IMR-90 (cell line): ENCODE data around the gene SYNE3. TPM values are rescaled to one million over a fixed set of nuclear protein-coding genes. Genes with fewer than 3 reads are reported as not detected.

ENCODE experiments used
- ATAC-seq: fragments of 200-7000 bp; cut with Tn5 transposase; 2 replicates; pipeline ENCODE4 v1.9.1; 2020; ENCODE audit warnings: low read depth, mild to moderate bottlenecking, moderate library complexity
- BruUV-seq: library from RNA; stranded (reverse); fragments of 400-500 nt; replicated peaks from 2 replicates; lab custom pipeline; 2021; lab: Mats Ljungman, UMichigan
- CTCF ChIA-PET: fragments of 300-600 bp; formaldehyde crosslinking; extraction: SDS; loops from one replicate; lab custom pipeline; 2021; ENCODE audit warnings: antibody characterized with exemption; lab: Yijun Ruan, JAX
- POLR2A ChIA-PET: fragments of 300-600 bp; sonication (Branson Sonifier 250); formaldehyde crosslinking; loops from one replicate; lab custom pipeline; 2022; ENCODE audit warnings: antibody characterized with exemption; ENCODE audit not compliant: unreplicated experiment; lab: Charles Lee
- DNase-seq: peaks from one replicate; pipeline ENCODE4 v3.0.0; 2013
- H2AFZ ChIP-seq: replicated peaks from 2 replicates; pipeline ENCODE3; 2013; ENCODE audit warnings: low read length, mild to moderate bottlenecking; ENCODE audit not compliant: poor library complexity
- H2AK5ac ChIP-seq: 2 replicates; pipeline ENCODE4 v1.6.1; 2013; ENCODE audit warnings: low read depth, low read length, inconsistent platforms
- H2AK9ac ChIP-seq: replicated peaks from 2 replicates; pipeline ENCODE3; 2013; ENCODE audit warnings: mild to moderate bottlenecking, low read depth, low read length, moderate library complexity; ENCODE audit not compliant: poor library complexity
- H2BK120ac ChIP-seq: 2 replicates; pipeline ENCODE4 v1.6.1; 2013; ENCODE audit warnings: low read depth, low read length, inconsistent platforms
- H2BK15ac ChIP-seq: 3 replicates; pipeline ENCODE4 v1.6.1; 2013; ENCODE audit warnings: low read depth, low read length, inconsistent platforms
- H2BK20ac ChIP-seq: 2 replicates; pipeline ENCODE4 v1.6.1; 2013; ENCODE audit warnings: low read depth, mild to moderate bottlenecking, inconsistent platforms, low read length, moderate library complexity
- H2BK5ac ChIP-seq: 2 replicates; pipeline ENCODE4 v1.6.1; 2013; ENCODE audit warnings: mild to moderate bottlenecking, low read depth, low read length, inconsistent platforms; ENCODE audit not compliant: poor library complexity, severe bottlenecking
- H3K14ac ChIP-seq: replicated peaks from 2 replicates; pipeline ENCODE4 v1.6.1; 2013; ENCODE audit warnings: low read depth, low read length, inconsistent platforms
- H3K18ac ChIP-seq: 2 replicates; pipeline ENCODE4 v1.6.1; 2013; ENCODE audit warnings: low read depth, low read length, control low read depth
- H3K23ac ChIP-seq: 2 replicates; pipeline ENCODE4 v1.6.1; 2013; ENCODE audit warnings: low read depth, low read length, inconsistent platforms
- H3K27ac ChIP-seq: 2 replicates; pipeline ENCODE4 v1.5.1; 2013; ENCODE audit warnings: mild to moderate bottlenecking, control low read depth, low read length; ENCODE audit not compliant: insufficient read depth
- H3K27me3 ChIP-seq: 2 replicates; pipeline ENCODE4 v1.6.1; 2013; ENCODE audit warnings: low read length; ENCODE audit not compliant: control insufficient read depth, insufficient read depth
- H3K36me3 ChIP-seq: 2 replicates; pipeline ENCODE4 v1.6.1; 2013; ENCODE audit warnings: low read length, mixed read lengths; ENCODE audit not compliant: control insufficient read depth, insufficient read depth
- H3K4ac ChIP-seq: 2 replicates; pipeline ENCODE4 v1.6.1; 2013; ENCODE audit warnings: low read depth, low read length, inconsistent platforms
- H3K4me1 ChIP-seq: 2 replicates; pipeline ENCODE4 v1.6.1; 2013; ENCODE audit warnings: low read length, mixed read lengths; ENCODE audit not compliant: control insufficient read depth, insufficient read depth
- H3K4me2 ChIP-seq: 2 replicates; pipeline ENCODE4 v1.6.1; 2013; ENCODE audit warnings: low read depth, mild to moderate bottlenecking, control low read depth, low read length, moderate library complexity
- H3K4me3 ChIP-seq: 2 replicates; pipeline ENCODE4 v1.5.1; 2013; ENCODE audit warnings: low read depth, mild to moderate bottlenecking, control low read depth, low read length, moderate library complexity; ENCODE audit not compliant: insufficient read depth
- H3K56ac ChIP-seq: 2 replicates; pipeline ENCODE4 v1.6.1; 2013; ENCODE audit warnings: low read length, inconsistent platforms; ENCODE audit not compliant: insufficient read depth; ENCODE audit errors: extremely low read depth
- H3K79me1 ChIP-seq, 2 experiments: 2 replicates each; pipeline ENCODE4 v1.6.1; 2013; ENCODE audit warnings: low read length in 2 of 2, inconsistent platforms in 1 of 2, low read depth in 1 of 2
- H3K9ac ChIP-seq: 2 replicates; pipeline ENCODE4 v1.6.1; 2013; ENCODE audit warnings: low read depth, low read length, control low read depth
- H3K9me1 ChIP-seq: 2 replicates; pipeline ENCODE4 v1.6.1; 2013; ENCODE audit warnings: low read length, inconsistent platforms; ENCODE audit not compliant: insufficient read depth
- H3K9me3 ChIP-seq: 2 replicates; pipeline ENCODE4 v1.6.1; 2013; ENCODE audit warnings: low read length; ENCODE audit not compliant: control insufficient read depth, insufficient read depth
- H4K20me1 ChIP-seq: 2 replicates; pipeline ENCODE4 v1.6.1; 2013; ENCODE audit warnings: low read length, inconsistent platforms; ENCODE audit not compliant: insufficient read depth
- H4K5ac ChIP-seq: 2 replicates; pipeline ENCODE4 v1.6.1; 2013; ENCODE audit warnings: mild to moderate bottlenecking, low read depth, low read length, control low read depth
- H4K8ac ChIP-seq, 2 experiments: 2 replicates each; pipeline ENCODE4 v1.6.1; 2013; ENCODE audit warnings: low read depth in 2 of 2, low read length in 2 of 2, control low read depth in 1 of 2, inconsistent platforms in 1 of 2
- H4K91ac ChIP-seq: 2 replicates; pipeline ENCODE4 v1.6.1; 2013; ENCODE audit warnings: low read depth, low read length, inconsistent platforms; ENCODE audit not compliant: insufficient read depth
- CEBPB ChIP-seq: IDR thresholded peaks from 2 replicates; pipeline ENCODE4 v1.6.1; 2012; ENCODE audit warnings: low read depth, low read length, improper control_type of control experiment
- ELK1 ChIP-seq: fragments of 150-350 bp; IDR thresholded peaks from 2 replicates; pipeline ENCODE4 v1.6.1; 2016; ENCODE audit warnings: low read depth, mild to moderate bottlenecking, low read length, moderate library complexity, borderline replicate concordance
- WGBS, 2 experiments: methylation state at CpG; one replicate each; pipeline versions ENCODE4 v1.1.5 to v1.1.7; 2013; ENCODE audit warnings: missing lambda C conversion rate in 2 of 2; ENCODE audit not compliant: insufficient read length in 1 of 2; ENCODE audit errors: extremely low coverage in 2 of 2; 5-methylcytosine and 5-hydroxymethylcytosine counted together
- dilution Hi-C: fragments of 300-500 bp; cut with HindIII; formaldehyde crosslinking; loops from one replicate; pipeline ENCODE4 v1.14.3; 2018; ENCODE audit warnings: low sequenced_read_pairs; ENCODE audit not compliant: unreplicated experiment
- in situ Hi-C: fragments of 300-500 bp; cut with MboI; formaldehyde crosslinking; loops from 3 replicates; pipeline ENCODE4 v1.14.3; 2019; ENCODE audit warnings: low sequenced_read_pairs, inconsistent platforms, mixed read lengths
- intact Hi-C: fragments of 100-400 bp; cut with micrococcal nuclease; formaldehyde crosslinking; loops from 2 replicates; pipeline ENCODE4 v1.10.0; 2022
- polyA plus RNA-seq, 3 experiments: library from polyadenylated mRNA; depleted of rRNA; stranded (reverse); fragments of >200 nt; gene quantifications; 2 replicates each; pipeline ENCODE4 v1.2.3, GENCODE V29; 2012; ENCODE audit warnings: low replicate concordance in 1 of 3
- total RNA-seq: library from RNA; depleted of rRNA; stranded (reverse); fragments of >200 nt; gene quantifications from 2 replicates; pipeline ENCODE4 v1.2.3, GENCODE V29; 2012

Gene SYNE3
- total and polyA plus RNA-seq, 2 of the 4 experiments (the other 2 are of a cell fraction) = 2.9 to 5.0 TPM

- peak; percentile 71 for DNase-seq
- peaks cover 39% of the 10 kb centered on the region for H3K4me1 ChIP-seq
Observed at GRCh38 chr14:95524706-95525512, 8.5 kb upstream of the SYNE3 start.

More at GRCh38 chr14:95524706-95525512, 8.5 kb upstream of the SYNE3 start:
- peak overlapping the region; percentile 91 for H2BK20ac ChIP-seq
- intact Hi-C loops = loop anchor here (5.0 kb wide), 1 partner anchor 63 kb away; no protein-coding TSS in a partner anchor
- H2BK5ac ChIP-seq = peak overlapping the region; percentile 94
- H4K20me1 ChIP-seq = no peaks in the 10 kb centered on the region
- no TSS peak for BruUV-seq
- peak overlapping the region; percentile 98 for H2BK120ac ChIP-seq
- no peak overlapping the region for H3K4me3 ChIP-seq
- ChIA-PET POLR2A (no interaction called here), CTCF (interaction anchor here (0.8 to 4.2 kb wide), 2 partner anchors 8 to 82 kb away, joined by 3 to 23 read pairs; partner anchors contain the start of gene SYNE3)
- 0 out of 2 replicates have a peak overlapping the region, but pooled peaks have one; percentile 22 for H3K18ac ChIP-seq
- H3K14ac ChIP-seq = peak overlapping the region; percentile 89
- no peak overlapping the region for H4K5ac ChIP-seq
- no peaks in the 10 kb centered on the region for H3K27me3 ChIP-seq
- dilution Hi-C loops = no loop called here
- H2AK5ac ChIP-seq = peak overlapping the region; percentile 91
- H3K27ac ChIP-seq = peak overlapping the region; percentile 6; the same call in 1 of the 2 replicates
- in situ Hi-C loops = loop anchor here (5.0 to 25.0 kb wide), 3 partner anchors 83 to 737 kb away; partner anchors contain the start of gene BDKRB1
- peak overlapping the region; percentile 86 for H4K91ac ChIP-seq
- peak overlapping the region; percentile 67; the same call in 1 of the 3 replicates for H2BK15ac ChIP-seq
- H2AK9ac ChIP-seq = peak overlapping the region; percentile 74
- TF ChIP-seq ELK1 = no peak
- peak; percentile 71 for TF ChIP-seq CEBPB
- H3K4me2 ChIP-seq = no peak overlapping the region
- H3K79me1 ChIP-seq = peaks cover 9 to 63% of the 10 kb centered on the region in 2 experiments; a peak in 3 of 4 replicates
- no peak overlapping the region for H3K9ac ChIP-seq
- peaks cover 30% of the 10 kb centered on the region for H3K9me1 ChIP-seq
- peak overlapping the region; percentile 83; the same call in 1 of the 2 replicates for H3K23ac ChIP-seq
- peak overlapping the region; percentile 97 for H3K4ac ChIP-seq
- H3K9me3 ChIP-seq = no peaks in the 10 kb centered on the region
- no peak for ATAC-seq
- no CpG with 5 or more reads among the region's 6 CpGs for WGBS, 2 experiments
- no peaks in the 10 kb centered on the region for H3K36me3 ChIP-seq
- peak overlapping the region; percentile 35; the same call in 1 of the 2 replicates for H3K56ac ChIP-seq
- H2AFZ ChIP-seq = no peak overlapping the region
- peak overlapping the region; percentile 59 to 97; a peak in 2 of 4 replicates for H4K8ac ChIP-seq
